Suprapubic skin (tissue), 4 donors: ENCODE results near the gene MNS1.

Experiments used
- POLR2A ChIP-seq, 2 donors: fragments of 450-650 bp; IDR thresholded peaks; one replicate each; pipeline ENCODE4 v1.6.1; 2017; ENCODE audit warnings: antibody characterized with exemption in 2 of 2, mild to moderate bottlenecking in 2 of 2, moderate library complexity in 2 of 2
- POLR2AphosphoS5 ChIP-seq, 3 donors: sonication (generic); formaldehyde crosslinking; IDR thresholded peaks; one replicate each; pipeline ENCODE4 v1.6.1; 2017; ENCODE audit warnings: antibody characterized with exemption in 3 of 3
- TF ChIP-seq, protein P1 (sequence below), 2 donors: fragments of 200-600 bp in 1 of 2; fragments of 450-650 bp in 1 of 2; sonication (generic) in 1 of 2; IDR thresholded peaks; one replicate each; pipeline ENCODE4 v1.5.1; 2016 to 2019; ENCODE audit warnings: antibody characterized with exemption in 2 of 2, mild to moderate bottlenecking in 1 of 2, moderate library complexity in 1 of 2

DNA sequence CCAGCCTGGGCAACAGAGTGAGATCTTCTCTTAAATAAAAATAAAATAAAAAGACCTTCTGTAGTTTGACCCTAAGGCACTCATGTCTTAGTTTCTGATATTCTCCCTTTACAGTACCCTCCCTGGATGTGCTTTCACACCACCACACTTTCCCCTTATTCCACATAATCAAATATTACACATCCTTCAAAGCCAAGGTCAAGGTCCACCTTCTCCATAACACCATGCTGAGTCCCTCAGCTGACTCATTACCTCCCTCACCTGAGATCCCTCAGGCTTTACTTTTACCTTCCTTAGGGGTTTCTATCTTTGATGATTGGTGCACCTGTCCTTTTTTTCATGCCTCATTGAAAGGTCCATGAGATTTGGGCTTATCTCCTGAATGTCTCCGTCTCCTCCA, 25.5 kb upstream of the MNS1 start:
- TF ChIP-seq, protein P1, sequence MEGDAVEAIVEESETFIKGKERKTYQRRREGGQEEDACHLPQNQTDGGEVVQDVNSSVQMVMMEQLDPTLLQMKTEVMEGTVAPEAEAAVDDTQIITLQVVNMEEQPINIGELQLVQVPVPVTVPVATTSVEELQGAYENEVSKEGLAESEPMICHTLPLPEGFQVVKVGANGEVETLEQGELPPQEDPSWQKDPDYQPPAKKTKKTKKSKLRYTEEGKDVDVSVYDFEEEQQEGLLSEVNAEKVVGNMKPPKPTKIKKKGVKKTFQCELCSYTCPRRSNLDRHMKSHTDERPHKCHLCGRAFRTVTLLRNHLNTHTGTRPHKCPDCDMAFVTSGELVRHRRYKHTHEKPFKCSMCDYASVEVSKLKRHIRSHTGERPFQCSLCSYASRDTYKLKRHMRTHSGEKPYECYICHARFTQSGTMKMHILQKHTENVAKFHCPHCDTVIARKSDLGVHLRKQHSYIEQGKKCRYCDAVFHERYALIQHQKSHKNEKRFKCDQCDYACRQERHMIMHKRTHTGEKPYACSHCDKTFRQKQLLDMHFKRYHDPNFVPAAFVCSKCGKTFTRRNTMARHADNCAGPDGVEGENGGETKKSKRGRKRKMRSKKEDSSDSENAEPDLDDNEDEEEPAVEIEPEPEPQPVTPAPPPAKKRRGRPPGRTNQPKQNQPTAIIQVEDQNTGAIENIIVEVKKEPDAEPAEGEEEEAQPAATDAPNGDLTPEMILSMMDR (IDR thresholded peaks at IDR 0.05): no peak
- TF ChIP-seq POLR2AphosphoS5 (IDR thresholded peaks at IDR 0.05) (no peak), POLR2A (IDR thresholded peaks at IDR 0.05) (no peak)
